GM19397 (cell line): Measurements from ENCODE around the gene KRT85.
"Not testable (repeated sequence)": the region's sequence is repeated elsewhere in the genome, so short reads cannot be mapped to it uniquely, and the experiment has no call there.

Experiments
- ATAC-seq: cut with Tn5 transposase; IDR thresholded peaks from one replicate; pipeline ENCODE4 v1.9.1; 2021; ENCODE audit warnings: mild to moderate bottlenecking, moderate library complexity; ENCODE audit not compliant: unreplicated experiment

The KRT85 gene

GRCh38 chr12:52350786-52351185 lies 16.5 kb downstream of the KRT85 start:
- ATAC-seq, result no peak

GRCh38 chr12:52350021-52350620 lies 17.2 kb downstream of the KRT85 start:
- ATAC-seq, result no peak

- ATAC-seq, result no peak
Observed at GRCh38 chr12:52349196-52349595, 18.1 kb downstream of the KRT85 start.

- no peak for ATAC-seq
Observed at GRCh38 chr12:52347551-52348510, 19.4 kb downstream of the KRT85 start.

GRCh38 chr12:52347016-52347415 lies 20.3 kb downstream of the KRT85 start:
- no peak for ATAC-seq

GRCh38 chr12:52346593-52346992 lies 20.7 kb downstream of the KRT85 start:
- ATAC-seq, result no peak

- not testable (repeated sequence) for ATAC-seq
Observed at GRCh38 chr12:52345041-52345440, 22.2 kb downstream of the KRT85 start.

- ATAC-seq, result no peak
Observed at GRCh38 chr12:52344111-52344510, 23.2 kb downstream of the KRT85 start.

GRCh38 chr12:52343550-52343949 lies 23.7 kb downstream of the KRT85 start:
- no peak for ATAC-seq

GRCh38 chr12:52342781-52343490 lies 24.3 kb downstream of the KRT85 start:
- no peak for ATAC-seq

GRCh38 chr12:52341066-52341580 lies 26.2 kb downstream of the KRT85 start:
- ATAC-seq, result no peak

- ATAC-seq, result no peak
Observed at GRCh38 chr12:52338241-52338960, 28.9 kb downstream of the KRT85 start.

GRCh38 chr12:52337054-52337453 lies 30.2 kb downstream of the KRT85 start:
- no peak for ATAC-seq

- no peak for ATAC-seq
Observed at GRCh38 chr12:52336641-52337040, 30.6 kb downstream of the KRT85 start.

GRCh38 chr12:52335598-52336262 lies 31.6 kb downstream of the KRT85 start:
- no peak for ATAC-seq

GRCh38 chr12:52334185-52334584 lies 33.1 kb downstream of the KRT85 start:
- no peak for ATAC-seq

GRCh38 chr12:52333321-52333720 lies 34.0 kb downstream of the KRT85 start:
- no peak for ATAC-seq

- no peak for ATAC-seq
Observed at GRCh38 chr12:52332381-52332780, 34.9 kb downstream of the KRT85 start.

GRCh38 chr12:52331833-52332232 lies 35.4 kb downstream of the KRT85 start:
- no peak for ATAC-seq

GRCh38 chr12:52331039-52331438 lies 36.2 kb downstream of the KRT85 start:
- ATAC-seq, result no peak
